GM18909 (cell line): ENCODE data around the gene PCK2.

Source experiments
- ATAC-seq: cut with Tn5 transposase; IDR thresholded peaks from one replicate; pipeline ENCODE4 v1.9.1; 2021; ENCODE audit warnings: mild to moderate bottlenecking; ENCODE audit not compliant: unreplicated experiment, poor library complexity

PCK2 gene

GRCh38 chr14:24113379-24113800 is 19.3 kb downstream of the PCK2 start:
- ATAC-seq = peak; percentile 0

- ATAC-seq = peak; percentile 37
Observed at GRCh38 chr14:24113801-24114531, 19.9 kb downstream of the PCK2 start.

- ATAC-seq = peak; percentile 87
Observed at GRCh38 chr14:24114532-24115421, 20.7 kb downstream of the PCK2 start, which contains the start of the genes DCAF11 and NRL. TSS of gene DCAF11 (plus strand) at chr14:24114777. CDS start at chr14:24115595, 818 bp downstream. TSS of gene NRL (minus strand) at chr14:24114949. CDS start at chr14:24082848, 32,101 bp downstream.

- no peak for ATAC-seq
Observed at GRCh38 chr14:24115422-24116127, 21.5 kb downstream of the PCK2 start.

GRCh38 chr14:24116128-24116814 is 22.2 kb downstream of the PCK2 start:
- no peak for ATAC-seq

- ATAC-seq = no peak
Observed at GRCh38 chr14:24117179-24117578, 23.1 kb downstream of the PCK2 start.

GRCh38 chr14:24119691-24120090 is 25.6 kb downstream of the PCK2 start:
- ATAC-seq = no peak

GRCh38 chr14:24121210-24121609 is 27.1 kb downstream of the PCK2 start:
- no peak for ATAC-seq

GRCh38 chr14:24122416-24122815 is 28.3 kb downstream of the PCK2 start:
- no peak for ATAC-seq

GRCh38 chr14:24122898-24123297 is 28.8 kb downstream of the PCK2 start:
- ATAC-seq = no peak

- ATAC-seq = peak; percentile 53
Observed at GRCh38 chr14:24123424-24124417, 29.6 kb downstream of the PCK2 start.

- no peak for ATAC-seq
Observed at GRCh38 chr14:24126939-24127338, 32.8 kb downstream of the PCK2 start.

GRCh38 chr14:24127673-24128072 is 33.6 kb downstream of the PCK2 start:
- no peak for ATAC-seq

GRCh38 chr14:24129410-24129998 is 35.4 kb downstream of the PCK2 start:
- ATAC-seq = no peak

GRCh38 chr14:24130380-24130716 is 36.2 kb downstream of the PCK2 start, which contains the start of gene FITM1:
TSS of gene FITM1 (plus strand) at chr14:24130659. CDS start at chr14:24131564, 905 bp downstream.
- ATAC-seq = no peak

GRCh38 chr14:24130717-24131548 is 36.8 kb downstream of the PCK2 start:
- no peak for ATAC-seq

GRCh38 chr14:24131549-24131966 is 37.4 kb downstream of the PCK2 start:
- ATAC-seq = no peak
